KG1 (cell line): ENCODE results near the gene ARMC7.
"Not testable (repeated sequence)": the region's sequence is repeated elsewhere in the genome, so short reads cannot be mapped to it uniquely, and the experiment has no call there.

Source experiments
- DNase-seq: peaks from one replicate; lab custom pipeline; 2025; lab: John Stamatoyannopoulos, UW

The ARMC7 gene

GRCh38 chr17:75130059-75130631 is 20.4 kb downstream of the ARMC7 start:
- DNase-seq: no peak

DNA sequence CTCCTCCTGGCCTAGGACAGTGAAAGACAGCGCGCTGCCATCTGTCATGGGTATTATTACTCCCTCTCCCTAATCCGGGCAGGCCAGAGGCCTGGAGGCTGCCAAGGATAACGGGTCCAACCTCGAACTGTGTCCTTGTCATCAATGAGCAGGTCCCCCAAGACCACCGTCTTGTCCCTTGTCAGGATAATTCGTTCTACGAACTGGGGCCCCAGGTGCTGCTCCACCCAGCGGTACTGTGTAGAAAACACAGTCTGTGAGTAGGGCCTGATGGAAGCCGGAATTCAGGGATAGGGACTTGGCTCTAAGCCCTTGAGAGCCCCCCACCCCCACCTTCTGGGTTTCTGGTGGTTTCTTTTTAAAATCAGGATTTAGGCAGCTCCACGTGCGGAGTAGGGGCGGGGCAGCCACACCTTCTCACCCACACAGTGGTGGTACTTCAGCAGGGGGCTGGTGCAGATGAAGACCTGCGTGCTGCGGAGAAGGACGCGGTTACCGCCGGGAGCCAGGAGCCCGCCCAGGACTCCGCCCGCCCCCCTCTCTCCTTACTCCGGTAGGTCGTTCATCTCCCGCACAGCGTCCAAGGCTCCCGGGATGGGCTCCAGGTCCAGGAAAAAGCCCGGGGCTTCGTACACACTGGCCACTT is 21.0 kb downstream of the ARMC7 start:
- DNase-seq: peak; percentile 63

DNA sequence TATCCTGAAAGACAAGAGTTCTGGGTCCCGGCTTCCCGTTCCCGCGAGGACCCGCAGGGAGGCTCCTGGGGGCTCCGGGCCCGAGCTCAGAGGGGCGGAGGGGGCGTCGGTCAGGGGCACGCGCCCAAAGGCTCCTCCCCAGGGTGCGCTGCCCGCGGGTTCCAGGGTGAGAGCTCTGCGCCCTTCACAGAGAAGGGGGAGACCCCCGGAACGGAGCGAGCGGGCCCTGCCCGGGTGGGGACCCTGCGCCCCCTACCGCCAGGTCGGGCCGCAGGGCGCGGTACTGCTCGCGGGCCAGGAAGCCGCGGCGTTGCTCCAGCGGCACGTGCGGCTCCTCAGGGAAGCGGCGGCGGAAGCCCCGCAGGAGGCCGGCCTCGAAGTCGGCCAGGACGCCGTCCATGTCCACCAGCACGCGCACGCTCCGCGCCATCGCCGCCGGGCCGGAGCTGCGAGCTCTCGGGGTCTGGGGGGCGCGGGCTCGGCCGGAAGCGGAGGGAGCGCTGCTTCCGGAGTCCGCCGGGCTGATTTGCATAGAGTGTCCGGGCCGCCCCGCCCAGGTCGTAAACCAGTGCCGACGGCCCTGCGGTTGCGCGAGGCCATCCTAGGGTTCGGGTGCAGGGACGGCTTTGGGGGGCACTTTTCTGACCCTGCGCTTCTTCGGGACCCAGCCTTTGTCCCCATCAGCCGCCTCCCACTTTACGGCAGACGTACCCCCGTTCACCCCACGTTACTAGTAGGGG is 21.7 kb downstream of the ARMC7 start, which contains the start of gene NT5C:
Gene NT5C, minus strand, starts transcription at position 465 of the 740 bp plus-strand sequence. Its CDS starts 35 bp downstream, at position 430.
- DNase-seq: peak; percentile 80

GRCh38 chr17:75132018-75133000 is 22.5 kb downstream of the ARMC7 start:
- not testable (repeated sequence) for DNase-seq

DNA sequence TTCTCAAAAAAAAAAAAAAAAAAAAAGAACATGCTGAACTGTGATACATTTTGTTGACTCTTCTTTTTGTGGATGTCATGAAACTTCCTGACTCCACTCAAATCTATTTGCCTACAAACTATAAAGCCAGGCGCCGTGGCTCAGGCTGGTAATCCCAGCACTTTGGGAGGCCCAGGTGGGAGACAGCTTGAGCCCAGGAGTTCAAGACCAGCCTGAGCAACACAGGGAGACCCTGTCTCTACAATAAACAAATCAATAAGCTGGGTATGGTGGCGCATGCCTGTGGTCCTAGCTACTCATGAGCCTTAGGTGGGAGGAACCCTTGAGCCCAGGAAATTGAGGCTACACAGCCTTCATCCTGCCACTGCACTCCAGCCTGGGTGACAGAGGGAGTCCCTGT is 23.2 kb downstream of the ARMC7 start:
- no peak for DNase-seq

DNA sequence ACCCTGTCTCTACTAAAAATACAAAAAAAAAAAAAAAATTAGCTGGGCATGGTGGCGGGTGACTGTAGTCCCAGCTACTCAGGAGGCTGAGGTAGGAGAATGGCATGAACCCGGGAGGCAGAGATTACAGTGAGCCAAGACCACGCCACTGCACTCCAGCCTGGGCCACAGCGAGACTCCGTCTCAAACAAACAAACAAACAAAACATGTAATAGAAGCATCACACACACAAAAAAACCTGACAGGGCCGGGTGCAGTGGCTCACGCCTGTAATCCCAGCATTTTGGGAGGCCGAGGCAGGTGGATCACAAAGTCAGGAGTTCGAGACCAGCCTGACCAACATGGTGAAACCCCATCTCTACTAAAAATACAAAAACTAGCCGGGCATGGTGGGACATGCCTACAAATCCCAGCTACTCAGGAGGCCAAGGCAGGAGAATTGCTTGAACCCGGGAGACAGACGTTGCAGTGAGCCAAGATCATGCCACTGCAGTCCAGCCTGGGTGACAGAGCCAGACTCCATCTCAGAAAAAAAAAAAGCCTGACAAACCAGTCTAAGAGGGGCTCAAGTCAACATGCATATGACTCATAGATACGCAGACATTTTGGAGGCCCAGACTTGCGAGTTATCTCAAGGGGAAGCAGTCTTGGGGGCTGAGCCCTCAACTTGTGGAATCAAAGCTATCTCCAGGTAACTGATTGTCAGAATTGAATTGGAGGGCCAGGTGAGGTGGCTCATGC is 24.0 kb downstream of the ARMC7 start:
- not testable (repeated sequence) for DNase-seq

- no peak for DNase-seq
Measured at GRCh38 chr17:75135452-75135851, 25.7 kb downstream of the ARMC7 start.

GRCh38 chr17:75135946-75136345 is 26.2 kb downstream of the ARMC7 start:
- DNase-seq: no peak

- not testable (repeated sequence) for DNase-seq
Measured at GRCh38 chr17:75137762-75138161, 28.0 kb downstream of the ARMC7 start.

GRCh38 chr17:75138519-75138918 is 28.8 kb downstream of the ARMC7 start:
- DNase-seq: no peak

- DNase-seq: no peak
Measured at GRCh38 chr17:75142236-75142971, 32.6 kb downstream of the ARMC7 start.

DNA sequence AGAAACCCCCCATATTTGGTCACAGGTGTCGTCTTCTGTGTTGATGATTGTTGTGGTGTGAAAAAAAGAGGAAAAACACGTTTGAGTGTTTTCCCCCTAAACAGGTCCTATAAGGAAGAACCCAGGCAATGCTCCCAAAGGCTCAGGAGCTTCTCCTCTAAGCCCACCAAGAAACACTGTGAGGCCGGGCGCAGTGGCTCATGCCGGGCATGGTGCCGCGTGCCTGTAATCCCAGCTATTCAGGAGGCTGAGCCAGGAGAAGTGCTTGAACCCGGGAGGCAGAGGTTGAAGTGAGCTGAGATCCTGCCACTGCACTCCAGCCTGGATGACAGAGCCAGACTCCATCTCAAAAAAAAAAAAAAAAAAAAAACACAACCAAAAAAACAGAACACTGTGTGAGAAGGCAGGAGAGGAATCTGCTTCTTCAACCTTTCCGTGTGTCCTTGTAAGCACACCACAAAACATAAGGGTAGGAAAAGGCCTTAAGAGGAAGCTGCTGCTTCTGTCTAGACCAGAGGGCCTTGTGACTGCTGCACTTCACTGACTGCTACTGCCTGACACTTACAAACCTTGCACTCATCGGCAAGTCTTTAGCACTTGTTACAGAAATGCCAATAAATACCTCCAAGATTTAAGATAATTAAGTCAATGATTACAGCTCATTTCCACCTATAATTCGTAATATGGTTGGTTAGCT is 35.2 kb downstream of the ARMC7 start:
- DNase-seq: no peak

DNA sequence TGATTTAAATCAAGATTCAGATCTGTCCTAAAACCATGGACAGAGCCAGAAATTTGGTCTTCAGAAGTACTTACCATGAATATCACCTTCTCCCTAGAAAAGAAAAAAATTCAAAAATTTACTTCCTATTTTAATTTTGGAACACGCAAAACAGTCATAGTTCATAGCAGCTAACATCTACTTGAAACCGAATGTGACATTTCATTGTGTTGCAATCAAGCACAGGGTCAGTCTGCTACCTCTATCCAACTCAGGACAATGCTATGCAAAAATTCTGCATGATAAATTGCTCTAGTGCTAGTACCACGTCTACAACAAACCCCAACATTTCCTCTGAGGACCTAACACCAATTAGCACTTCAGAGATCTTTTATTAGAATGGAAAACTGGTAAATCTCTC is 36.8 kb downstream of the ARMC7 start:
- no peak for DNase-seq

- no peak for DNase-seq
Measured at GRCh38 chr17:75147878-75148546, 38.2 kb downstream of the ARMC7 start.

- DNase-seq: no peak
Measured at GRCh38 chr17:75151930-75152329, 42.2 kb downstream of the ARMC7 start.

- no peak for DNase-seq
Measured at GRCh38 chr17:75152523-75152921, 42.8 kb downstream of the ARMC7 start.

DNA sequence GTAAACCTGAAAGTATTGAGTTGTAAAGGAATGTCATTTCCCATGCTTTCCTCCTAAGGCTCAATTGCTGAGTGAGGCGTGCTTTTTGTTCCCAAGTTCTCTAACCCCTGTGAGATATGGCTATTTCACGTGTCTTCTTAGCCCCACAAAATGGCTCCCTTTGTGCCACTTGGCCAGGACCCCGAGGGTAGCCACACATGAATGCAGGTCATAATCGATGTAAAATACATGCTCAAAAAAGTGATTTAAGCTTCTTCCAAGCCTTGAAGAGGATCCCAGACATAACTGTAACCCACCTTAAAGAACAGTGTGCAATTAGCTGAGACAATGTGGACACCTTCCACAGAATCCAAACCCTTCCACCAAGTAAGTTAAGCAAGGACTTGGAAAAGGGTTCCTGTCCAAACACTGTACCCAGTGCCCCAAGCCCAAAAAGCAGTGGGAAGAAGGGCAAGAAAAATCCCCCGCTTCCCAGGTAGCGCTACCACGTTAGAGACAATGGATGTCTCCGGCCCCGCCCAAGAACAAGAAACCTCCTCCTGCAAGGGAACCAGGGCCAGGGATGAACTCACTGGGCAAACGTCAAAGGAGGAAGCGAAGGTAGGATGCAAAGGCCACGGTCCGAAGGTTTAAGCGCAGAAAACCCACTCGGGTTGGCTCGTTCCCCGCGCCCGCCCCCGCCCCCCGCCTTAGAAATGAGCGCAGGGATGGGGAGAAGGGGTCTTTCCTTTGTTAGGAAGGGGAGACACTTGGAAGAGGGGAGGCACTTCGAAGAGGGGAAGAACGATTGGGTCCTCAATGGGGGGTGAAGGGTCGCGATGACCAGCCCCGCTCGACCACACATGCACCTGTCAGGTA is 43.4 kb downstream of the ARMC7 start:
- peak; percentile 8 for DNase-seq

DNA sequence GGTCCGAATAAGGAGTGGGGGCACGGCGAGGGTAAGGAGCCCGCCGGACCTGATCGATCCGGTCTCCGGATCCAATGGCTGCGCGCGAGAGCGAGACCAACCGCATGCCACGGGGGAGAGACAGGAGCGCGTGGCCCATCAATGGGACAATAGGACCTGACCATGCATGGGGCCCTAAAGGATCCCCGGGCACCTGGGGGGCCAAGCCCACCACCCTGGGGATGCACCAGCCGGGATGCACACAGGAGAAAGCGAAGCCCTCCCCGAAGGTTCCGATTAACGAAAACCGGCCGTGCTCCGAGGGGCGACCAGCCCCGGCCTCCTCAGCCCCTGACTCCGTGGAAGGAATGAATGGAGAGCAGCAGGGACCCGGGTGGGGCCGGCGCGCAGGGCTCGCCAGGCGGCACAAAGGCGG is 44.0 kb downstream of the ARMC7 start:
- no peak for DNase-seq
